ENCODE measurements around the gene FBXL13. TPM values are rescaled to one million over a fixed set of nuclear protein-coding genes. Genes with fewer than 3 reads are reported as not detected.

FBXL13 gene
- total RNA-seq, 3 donors from 2014 or later (not counting 1 experiment from before 2014, with no cell fraction given) = 0.70 to 0.89 (median 0.85) TPM

- intact Hi-C loops (cut with micrococcal nuclease) = no loop called here
- H3K27ac ChIP-seq (ENCODE audit: low read length) = no peak overlapping the region
- no peak overlapping the region for H3K4me3 ChIP-seq (ENCODE audit: low read length)
- TF ChIP-seq CTCF (IDR thresholded peaks at IDR 0.05) = no peak
- DNase-seq (no peak), ATAC-seq (no peak)
- Mint-ChIP-seq H3K36me3 (peaks cover 6% of the 10 kb centered on the region), H3K4me1 (peaks cover 0 to 11% of the 10 kb centered on the region in 2 donors), H3K27ac (no peak overlapping the region), H3K4me3 (no peak overlapping the region), H3K9me3 (no peaks in the 10 kb centered on the region), H3K27me3 (ENCODE audit: low read depth in 2 of 2) (no peaks in the 10 kb centered on the region)
- peaks cover 17% of the 10 kb centered on the region for H3K36me3 ChIP-seq (ENCODE audit: control insufficient read depth, insufficient read depth, low read length)
- WGBS (ENCODE audit: insufficient coverage) = 96% methylated on average over 1 of the region's 1 CpG
- H3K9me3 ChIP-seq (ENCODE audit: control insufficient read depth, insufficient read depth, low read length) = no peaks in the 10 kb centered on the region
- peaks cover 2% of the 10 kb centered on the region for H3K4me1 ChIP-seq (ENCODE audit: control insufficient read depth, insufficient read depth, low read length)
- no peaks in the 10 kb centered on the region for H3K27me3 ChIP-seq (ENCODE audit: control insufficient read depth, insufficient read depth, low read length)
These were observed 41.9 kb upstream of the FBXL13 start for GRCh38 chr7:103116511-103116910.

- Histone ChIP-seq H3K27ac (ENCODE audit: low read length) (no peak overlapping the region), H3K4me1 (ENCODE audit: control insufficient read depth, insufficient read depth, low read length) (peaks cover 2% of the 10 kb centered on the region), H3K36me3 (ENCODE audit: control insufficient read depth, insufficient read depth, low read length) (peaks cover 14% of the 10 kb centered on the region), H3K9me3 (ENCODE audit: control insufficient read depth, insufficient read depth, low read length) (no peaks in the 10 kb centered on the region), H3K27me3 (ENCODE audit: control insufficient read depth, insufficient read depth, low read length) (no peaks in the 10 kb centered on the region), H3K4me3 (ENCODE audit: low read length) (no peak overlapping the region)
- Mint-ChIP-seq H3K4me1 (peaks cover 0 to 11% of the 10 kb centered on the region in 2 donors), H3K27me3 (ENCODE audit: low read depth in 2 of 2) (no peaks in the 10 kb centered on the region), H3K27ac (no peak overlapping the region), H3K4me3 (no peak overlapping the region), H3K36me3 (peaks cover 6% of the 10 kb centered on the region), H3K9me3 (no peaks in the 10 kb centered on the region)
- intact Hi-C loops (cut with micrococcal nuclease) = no loop called here
- DNase-seq (no peak), ATAC-seq (no peak)
- WGBS (ENCODE audit: insufficient coverage) = 100% methylated on average over 4 of the region's 4 CpGs
- TF ChIP-seq CTCF (IDR thresholded peaks at IDR 0.05) = no peak
These were observed 41.2 kb upstream of the FBXL13 start for GRCh38 chr7:103115771-103116170.

- H3K9me3 Mint-ChIP-seq = no peaks in the 10 kb centered on the region
These were observed 40.0 kb upstream of the FBXL13 start for GRCh38 chr7:103114576-103115008.

More at GRCh38 chr7:103114576-103115008, 40.0 kb upstream of the FBXL13 start:
- no peak for DNase-seq
- H3K36me3 ChIP-seq (ENCODE audit: control insufficient read depth, insufficient read depth, low read length) = peaks cover 8% of the 10 kb centered on the region
- H3K4me3 ChIP-seq (ENCODE audit: low read length) = no peak overlapping the region
- H3K27ac ChIP-seq (ENCODE audit: low read length) = no peak overlapping the region
- peaks cover 2% of the 10 kb centered on the region for H3K4me1 ChIP-seq (ENCODE audit: control insufficient read depth, insufficient read depth, low read length)
- H3K9me3 ChIP-seq (ENCODE audit: control insufficient read depth, insufficient read depth, low read length) = no peaks in the 10 kb centered on the region
- no peak for TF ChIP-seq CTCF (IDR thresholded peaks at IDR 0.05)
- H3K4me3 Mint-ChIP-seq = no peak overlapping the region
- 100% methylated on average over 1 of the region's 1 CpG for WGBS (ENCODE audit: insufficient coverage)
- H3K27me3 Mint-ChIP-seq (ENCODE audit: low read depth in 2 of 2) = no peaks in the 10 kb centered on the region
- H3K27me3 ChIP-seq (ENCODE audit: control insufficient read depth, insufficient read depth, low read length) = no peaks in the 10 kb centered on the region
- H3K36me3 Mint-ChIP-seq = peaks cover 3% of the 10 kb centered on the region
- intact Hi-C loops (cut with micrococcal nuclease) = no loop called here
- ATAC-seq = no peak
- peak overlapping the region in 1 of 2 donors; percentile 3 for H3K27ac Mint-ChIP-seq
- peaks cover 0 to 11% of the 10 kb centered on the region in 2 donors for H3K4me1 Mint-ChIP-seq
